ENCODE results near the gene PSMC6.

DNA sequence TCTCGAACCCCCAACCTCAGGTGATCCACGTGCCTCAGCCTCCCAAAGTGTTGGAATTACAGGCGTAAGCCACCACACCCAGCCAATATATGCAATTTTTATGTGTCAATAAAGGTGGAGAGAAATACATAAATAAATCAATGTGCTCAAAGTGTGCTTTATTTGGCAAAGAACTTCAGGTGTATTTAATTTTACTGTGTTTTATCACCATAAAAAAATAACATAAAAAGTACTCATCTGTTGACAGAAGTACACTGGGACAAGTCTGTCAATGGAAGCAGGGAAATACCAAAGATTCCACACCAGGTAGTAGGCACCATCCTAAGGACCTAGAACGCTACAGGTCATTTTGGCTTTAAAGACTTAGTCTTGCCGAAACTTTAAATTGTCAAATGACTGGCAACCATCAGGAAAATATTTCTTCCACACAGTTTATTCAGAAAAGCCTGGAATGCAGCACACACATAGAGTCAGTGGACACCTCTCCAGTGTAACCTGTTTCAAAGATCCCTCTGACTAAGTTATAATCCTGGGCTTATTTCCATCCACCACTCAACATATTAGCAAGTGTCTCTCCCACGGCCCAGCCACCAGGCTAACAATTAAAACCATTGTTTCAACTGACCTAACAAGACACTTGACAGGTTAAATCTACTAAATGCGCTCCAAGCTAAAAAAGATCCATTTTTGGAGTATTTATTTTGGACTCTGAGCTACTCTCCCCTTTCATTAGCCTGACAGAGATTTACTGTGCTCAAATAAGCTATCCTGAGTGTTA lies 15.8 kb upstream of the PSMC6 start:
- TF ChIP-seq, protein P1, sequence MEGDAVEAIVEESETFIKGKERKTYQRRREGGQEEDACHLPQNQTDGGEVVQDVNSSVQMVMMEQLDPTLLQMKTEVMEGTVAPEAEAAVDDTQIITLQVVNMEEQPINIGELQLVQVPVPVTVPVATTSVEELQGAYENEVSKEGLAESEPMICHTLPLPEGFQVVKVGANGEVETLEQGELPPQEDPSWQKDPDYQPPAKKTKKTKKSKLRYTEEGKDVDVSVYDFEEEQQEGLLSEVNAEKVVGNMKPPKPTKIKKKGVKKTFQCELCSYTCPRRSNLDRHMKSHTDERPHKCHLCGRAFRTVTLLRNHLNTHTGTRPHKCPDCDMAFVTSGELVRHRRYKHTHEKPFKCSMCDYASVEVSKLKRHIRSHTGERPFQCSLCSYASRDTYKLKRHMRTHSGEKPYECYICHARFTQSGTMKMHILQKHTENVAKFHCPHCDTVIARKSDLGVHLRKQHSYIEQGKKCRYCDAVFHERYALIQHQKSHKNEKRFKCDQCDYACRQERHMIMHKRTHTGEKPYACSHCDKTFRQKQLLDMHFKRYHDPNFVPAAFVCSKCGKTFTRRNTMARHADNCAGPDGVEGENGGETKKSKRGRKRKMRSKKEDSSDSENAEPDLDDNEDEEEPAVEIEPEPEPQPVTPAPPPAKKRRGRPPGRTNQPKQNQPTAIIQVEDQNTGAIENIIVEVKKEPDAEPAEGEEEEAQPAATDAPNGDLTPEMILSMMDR (IDR thresholded peaks at IDR 0.05; ENCODE audit: low read depth, low read length) = no peak
- TF ChIP-seq POLR2A (IDR thresholded peaks at IDR 0.05; ENCODE audit: extremely low read depth, insufficient read length) = no peak
